K562 (cell line): ENCODE results near the gene GIPR. TPM values are rescaled to one million over a fixed set of nuclear protein-coding genes. Genes with fewer than 3 reads are reported as not detected.

Source experiments
- CHD4 ChIP-seq: fragments of 200-600 bp; sonication (generic); IDR thresholded peaks from 3 replicates; pipeline ENCODE4 v1.6.1; 2012; ENCODE audit warnings: low read depth, mild to moderate bottlenecking, mixed read lengths, low read length, inconsistent platforms; ENCODE audit not compliant: insufficient read depth, insufficient replicate concordance, poor library complexity, severe bottlenecking
- ELF4 ChIP-seq: fragments of 450-650 bp; formaldehyde crosslinking; IDR thresholded peaks from 2 replicates; pipeline ENCODE4 v1.4.0; 2022; ENCODE audit warnings: missing genetic modification characterization
- GTF2E2 ChIP-seq: fragments of 200-800 bp; sonication (Bioruptor generic); IDR thresholded peaks from 2 replicates; pipeline ENCODE4 v1.6.1; 2016; ENCODE audit warnings: missing genetic modification characterization, missing compliant biosample characterization
- HDAC2 ChIP-seq: fragments of 450-650 bp; IDR thresholded peaks from 2 replicates; pipeline ENCODE4 v1.6.1; 2016; ENCODE audit warnings: mild to moderate bottlenecking
- JUNB ChIP-seq: fragments of 450-650 bp; formaldehyde crosslinking; conservative IDR thresholded peaks from 2 replicates; pipeline ENCODE4 v1.4.0; 2020; ENCODE audit warnings: mild to moderate bottlenecking
- KAT7 ChIP-seq: sonication (generic); formaldehyde crosslinking; IDR thresholded peaks from 2 replicates; pipeline ENCODE4 v1.8.0; 2022; ENCODE audit warnings: missing genetic modification reagents, mild to moderate bottlenecking, borderline replicate concordance
- LEF1 ChIP-seq: fragments of 450-650 bp; IDR thresholded peaks from 2 replicates; pipeline ENCODE4 v1.6.1; 2016; ENCODE audit warnings: mild to moderate bottlenecking
- MEF2D ChIP-seq: conservative IDR thresholded peaks from 2 replicates; pipeline ENCODE4 v1.6.1; 2016; ENCODE audit warnings: low read depth, missing genetic modification characterization, missing compliant biosample characterization
- PHB ChIP-seq: fragments of 250-450 bp; sonication (Bioruptor Pico); IDR thresholded peaks from 2 replicates; pipeline ENCODE4 v1.5.0; 2021
- SMARCC2 ChIP-seq: fragments of 450-650 bp; IDR thresholded peaks from 2 replicates; pipeline ENCODE4 v1.6.1; 2017; ENCODE audit warnings: antibody characterized with exemption, moderate library complexity, mild to moderate bottlenecking, low read depth
- SRSF9 ChIP-seq: fragments of 200-400 bp; formaldehyde crosslinking; IDR thresholded peaks from 2 replicates; pipeline ENCODE4 v1.6.1; 2017; ENCODE audit warnings: low read depth, low read length, borderline replicate concordance
- ZKSCAN3 ChIP-seq: fragments of 250-450 bp; sonication (Bioruptor Pico); IDR thresholded peaks from 2 replicates; pipeline ENCODE4 v1.4.0; 2020
- ZNF174 ChIP-seq: fragments of 250-450 bp; sonication (Bioruptor Pico); IDR thresholded peaks from 2 replicates; pipeline ENCODE4 v1.4.0; 2020; ENCODE audit warnings: mild to moderate bottlenecking
- ZNF212 ChIP-seq: fragments of 450-650 bp; formaldehyde crosslinking; IDR thresholded peaks from 2 replicates; pipeline ENCODE4 v1.4.0; 2020; ENCODE audit warnings: mild to moderate bottlenecking
- ZNF316 ChIP-seq: fragments of 450-650 bp; IDR thresholded peaks from 2 replicates; pipeline ENCODE4 v1.6.1; 2016
- ZNF324 ChIP-seq: fragments of 250-450 bp; sonication (Bioruptor Pico); IDR thresholded peaks from 2 replicates; pipeline ENCODE4 v1.4.0; 2020; ENCODE audit warnings: mild to moderate bottlenecking
- polyA plus RNA-seq, 8 experiments: library from polyadenylated mRNA; depleted of rRNA in 4 of 8; stranded (reverse) in 5 of 8; unstranded in 3 of 8; fragments of >200 nt; fragmentation: Nextera tagmentation in 2 of 8; fragmentation: Illumina TruSeq in 1 of 8; extraction: Ambion mirVana in 2 of 8; extraction: Trizol in 1 of 8; gene quantifications; 2 replicates each; pipeline versions ENCODE4 v1.2.1 to v1.2.3, GENCODE V29; 2011 to 2014; ENCODE audit warnings: inconsistent platforms in 1 of 8, missing spikeins in 1 of 8
- total RNA-seq, 7 experiments: library from RNA; depleted of rRNA in 6 of 7; stranded (reverse); fragments of >200 nt in 6 of 7; fragmentation: Illumina TruSeq in 2 of 7; extraction: Trizol in 2 of 7; gene quantifications; 2 replicates each; pipeline versions ENCODE4 v1.2.1 to v1.2.3, GENCODE V29; 2011 to 2021; ENCODE audit warnings: low replicate concordance in 1 of 7
- TF ChIP-seq, protein P1 (sequence below): fragments of 250-450 bp; sonication (Bioruptor Pico); IDR thresholded peaks from 2 replicates; pipeline ENCODE4 v1.8.0; 2022; ENCODE audit warnings: inconsistent platforms, mild to moderate bottlenecking, moderate library complexity, borderline replicate concordance
- TF ChIP-seq, protein P2 (sequence below): fragments of 450-650 bp; IDR thresholded peaks from 2 replicates; pipeline ENCODE4 v1.6.1; 2016
- TF ChIP-seq, protein P3 (sequence below): fragments of 450-650 bp; IDR thresholded peaks from 2 replicates; pipeline ENCODE4 v1.6.1; 2018; ENCODE audit not compliant: partially characterized antibody
- TF ChIP-seq, protein P4 (sequence below), 2 experiments: fragments of 450-650 bp in 1 of 2; sonication (generic) in 1 of 2; formaldehyde crosslinking in 1 of 2; IDR thresholded peaks in 1 of 2; conservative IDR thresholded peaks in 1 of 2; 2 replicates each; pipeline versions ENCODE4 v1.6.1 to v1.8.1; 2016 to 2023; ENCODE audit warnings: mild to moderate bottlenecking in 2 of 2, moderate library complexity in 2 of 2, inconsistent platforms in 1 of 2, missing genetic modification reagents in 1 of 2

Gene GIPR
- total and polyA plus RNA-seq, 9 of the 15 experiments (the other 6 are each of a cell fraction or from before 2014, with no cell fraction given), result 2.2 to 26.8 (median 12.7) TPM

DNA sequence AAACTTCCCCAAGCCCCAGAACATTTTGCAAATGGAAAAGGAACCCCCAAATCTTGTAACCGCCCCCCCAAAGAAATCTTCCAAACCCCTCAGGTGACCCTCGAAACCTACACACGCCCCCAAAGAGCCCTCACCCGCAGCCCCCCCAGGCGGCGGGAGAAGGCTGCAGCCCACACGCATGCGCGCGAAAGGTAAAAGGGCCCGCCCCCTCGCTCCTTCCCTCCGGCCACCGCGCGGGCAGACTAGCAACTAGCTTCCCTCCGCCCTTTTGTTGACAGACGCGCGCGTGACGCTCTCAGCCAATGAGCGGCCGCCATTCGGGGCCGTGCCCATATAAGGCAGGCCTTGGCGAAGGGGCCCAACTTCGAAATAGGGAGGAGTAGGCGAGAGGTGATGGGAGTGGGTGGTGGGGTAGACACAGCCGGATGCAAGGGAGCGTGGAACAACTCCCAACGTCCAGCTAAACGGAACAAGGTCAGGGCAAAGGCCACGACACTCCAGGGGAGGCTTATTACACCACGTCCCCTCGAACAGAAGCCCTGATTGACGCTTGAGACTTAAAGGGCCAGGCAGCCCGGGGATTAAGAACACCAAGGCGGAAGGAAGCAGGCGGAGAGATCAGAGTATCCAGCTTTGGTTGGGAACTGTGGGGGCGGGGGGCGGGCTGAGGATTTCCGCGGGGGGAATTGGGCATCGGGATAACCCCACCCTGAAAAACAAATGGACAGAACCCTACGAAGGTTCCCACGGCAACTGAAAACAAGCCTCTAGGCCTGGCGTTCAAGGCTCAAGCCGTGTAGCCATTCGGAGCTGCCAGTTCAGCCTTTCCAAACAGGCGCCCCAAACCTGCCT, 49.3 kb downstream of the GIPR start (continued):
- TF ChIP-seq, protein P1, sequence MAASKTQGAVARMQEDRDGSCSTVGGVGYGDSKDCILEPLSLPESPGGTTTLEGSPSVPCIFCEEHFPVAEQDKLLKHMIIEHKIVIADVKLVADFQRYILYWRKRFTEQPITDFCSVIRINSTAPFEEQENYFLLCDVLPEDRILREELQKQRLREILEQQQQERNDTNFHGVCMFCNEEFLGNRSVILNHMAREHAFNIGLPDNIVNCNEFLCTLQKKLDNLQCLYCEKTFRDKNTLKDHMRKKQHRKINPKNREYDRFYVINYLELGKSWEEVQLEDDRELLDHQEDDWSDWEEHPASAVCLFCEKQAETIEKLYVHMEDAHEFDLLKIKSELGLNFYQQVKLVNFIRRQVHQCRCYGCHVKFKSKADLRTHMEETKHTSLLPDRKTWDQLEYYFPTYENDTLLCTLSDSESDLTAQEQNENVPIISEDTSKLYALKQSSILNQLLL, result no peak
- no peak; the same call in 1 of the 2 replicates for TF ChIP-seq KAT7 (CRISPR knock-in tag)
- TF ChIP-seq, protein P2, sequence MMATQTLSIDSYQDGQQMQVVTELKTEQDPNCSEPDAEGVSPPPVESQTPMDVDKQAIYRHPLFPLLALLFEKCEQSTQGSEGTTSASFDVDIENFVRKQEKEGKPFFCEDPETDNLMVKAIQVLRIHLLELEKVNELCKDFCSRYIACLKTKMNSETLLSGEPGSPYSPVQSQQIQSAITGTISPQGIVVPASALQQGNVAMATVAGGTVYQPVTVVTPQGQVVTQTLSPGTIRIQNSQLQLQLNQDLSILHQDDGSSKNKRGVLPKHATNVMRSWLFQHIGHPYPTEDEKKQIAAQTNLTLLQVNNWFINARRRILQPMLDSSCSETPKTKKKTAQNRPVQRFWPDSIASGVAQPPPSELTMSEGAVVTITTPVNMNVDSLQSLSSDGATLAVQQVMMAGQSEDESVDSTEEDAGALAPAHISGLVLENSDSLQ, result peak; percentile 98
- TF ChIP-seq, protein P3, sequence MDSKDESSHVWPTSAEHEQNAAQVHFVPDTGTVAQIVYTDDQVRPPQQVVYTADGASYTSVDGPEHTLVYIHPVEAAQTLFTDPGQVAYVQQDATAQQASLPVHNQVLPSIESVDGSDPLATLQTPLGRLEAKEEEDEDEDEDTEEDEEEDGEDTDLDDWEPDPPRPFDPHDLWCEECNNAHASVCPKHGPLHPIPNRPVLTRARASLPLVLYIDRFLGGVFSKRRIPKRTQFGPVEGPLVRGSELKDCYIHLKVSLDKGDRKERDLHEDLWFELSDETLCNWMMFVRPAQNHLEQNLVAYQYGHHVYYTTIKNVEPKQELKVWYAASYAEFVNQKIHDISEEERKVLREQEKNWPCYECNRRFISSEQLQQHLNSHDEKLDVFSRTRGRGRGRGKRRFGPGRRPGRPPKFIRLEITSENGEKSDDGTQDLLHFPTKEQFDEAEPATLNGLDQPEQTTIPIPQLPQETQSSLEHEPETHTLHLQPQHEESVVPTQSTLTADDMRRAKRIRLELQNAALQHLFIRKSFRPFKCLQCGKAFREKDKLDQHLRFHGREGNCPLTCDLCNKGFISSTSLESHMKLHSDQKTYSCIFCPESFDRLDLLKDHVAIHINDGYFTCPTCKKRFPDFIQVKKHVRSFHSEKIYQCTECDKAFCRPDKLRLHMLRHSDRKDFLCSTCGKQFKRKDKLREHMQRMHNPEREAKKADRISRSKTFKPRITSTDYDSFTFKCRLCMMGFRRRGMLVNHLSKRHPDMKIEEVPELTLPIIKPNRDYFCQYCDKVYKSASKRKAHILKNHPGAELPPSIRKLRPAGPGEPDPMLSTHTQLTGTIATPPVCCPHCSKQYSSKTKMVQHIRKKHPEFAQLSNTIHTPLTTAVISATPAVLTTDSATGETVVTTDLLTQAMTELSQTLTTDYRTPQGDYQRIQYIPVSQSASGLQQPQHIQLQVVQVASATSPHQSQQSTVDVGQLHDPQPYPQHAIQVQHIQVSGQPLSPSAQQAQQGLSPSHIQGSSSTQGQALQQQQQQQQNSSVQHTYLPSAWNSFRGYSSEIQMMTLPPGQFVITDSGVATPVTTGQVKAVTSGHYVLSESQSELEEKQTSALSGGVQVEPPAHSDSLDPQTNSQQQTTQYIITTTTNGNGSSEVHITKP, result peak; percentile 79
- TF ChIP-seq ZKSCAN3 (CRISPR knock-in tag), result no peak
- TF ChIP-seq ELF4 (CRISPR knock-in tag), result 0 out of 2 replicates have a peak, but pooled peaks have one; percentile 8
- TF ChIP-seq MEF2D (tag), result no peak
- TF ChIP-seq, protein P4, sequence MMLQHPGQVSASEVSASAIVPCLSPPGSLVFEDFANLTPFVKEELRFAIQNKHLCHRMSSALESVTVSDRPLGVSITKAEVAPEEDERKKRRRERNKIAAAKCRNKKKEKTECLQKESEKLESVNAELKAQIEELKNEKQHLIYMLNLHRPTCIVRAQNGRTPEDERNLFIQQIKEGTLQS (IDR thresholded peaks at IDR 0.05), result peak; percentile 44; the same call in 1 of the 2 replicates
- TF ChIP-seq, protein P4 (CRISPR knock-in tag; conservative IDR thresholded peaks at IDR 0.05), result no peak
- peak; percentile 88 for TF ChIP-seq LEF1
- no peak for TF ChIP-seq PHB (CRISPR knock-in tag)
- no peak for TF ChIP-seq SRSF9
- no peak for TF ChIP-seq JUNB (CRISPR knock-in tag)
- no peak for TF ChIP-seq ZNF174 (CRISPR knock-in tag)
- peak; percentile 66; the same call in 1 of the 2 replicates for TF ChIP-seq HDAC2
- no peak for TF ChIP-seq SMARCC2
- TF ChIP-seq ZNF212 (CRISPR knock-in tag), result no peak
- TF ChIP-seq ZNF316, result no peak
- 0 out of 2 replicates have a peak, but pooled peaks have one; percentile 43 for TF ChIP-seq GTF2E2 (tag)
- no peak for TF ChIP-seq ZNF324
- TF ChIP-seq CHD4, result no peak
